Glomerular endothelial cell (primary cell): ENCODE measurements around the gene C9orf152. TPM values are rescaled to one million over a fixed set of nuclear protein-coding genes. Genes with fewer than 3 reads are reported as not detected.

Experiments
- total RNA-seq: library from RNA; depleted of rRNA; stranded (reverse); fragments of >200 nt; gene quantifications from 2 replicates; pipeline ENCODE4 v1.2.3, GENCODE V29; 2015

C9orf152 gene
- total RNA-seq, 1 donor from 2014 or later: not detected

Other genes with a start within 250 kb of the C9orf152 start
- gene TXN, start 48.3 kb upstream of the C9orf152 start, total RNA-seq: 187 and 305 TPM in 2 replicates
- gene TXNDC8, start 129.7 kb upstream of the C9orf152 start, total RNA-seq: not detected in 2 replicates